Measurements from ENCODE around the gene LRRC72.
A peak's percentile ranks its signal among the peaks of the same experiment; 100 is the strongest.
"Not testable (repeated sequence)": the region's sequence is repeated elsewhere in the genome, so short reads cannot be mapped to it uniquely, and the experiment has no call there.

Gene LRRC72

GRCh38 chr7:16594676-16595075, 68.1 kb downstream of the LRRC72 start:
- DNase-seq (ENCODE audit: low read depth in 1 of 2, low spot score in 1 of 2): peak in 1 of 2 experiments; percentile 9
- in situ Hi-C loops (cut with HindIII; ENCODE audit: low pct_unique_long_range_greater_than_20kb, low sequenced_read_pairs): no loop called here
- no peak for TF ChIP-seq JUND (IDR thresholded peaks at IDR 0.05; ENCODE audit: low read depth)

- in situ Hi-C loops (cut with HindIII; ENCODE audit: low pct_unique_long_range_greater_than_20kb, low sequenced_read_pairs); DNase-seq (ENCODE audit: low read depth in 1 of 2, low spot score in 1 of 2): not testable (repeated sequence)
Measured at GRCh38 chr7:16595596-16595995, 69.0 kb downstream of the LRRC72 start.

- TF ChIP-seq JUND (IDR thresholded peaks at IDR 0.05; ENCODE audit: low read depth): no peak
- no peak for DNase-seq (ENCODE audit: low read depth in 1 of 2, low spot score in 1 of 2)
- in situ Hi-C loops (cut with HindIII; ENCODE audit: low pct_unique_long_range_greater_than_20kb, low sequenced_read_pairs): no loop called here
Measured at GRCh38 chr7:16598015-16598414, 71.4 kb downstream of the LRRC72 start.

- in situ Hi-C loops (cut with HindIII; ENCODE audit: low pct_unique_long_range_greater_than_20kb, low sequenced_read_pairs): no loop called here
- TF ChIP-seq JUND (IDR thresholded peaks at IDR 0.05; ENCODE audit: low read depth): no peak
- no peak for DNase-seq (ENCODE audit: low read depth in 1 of 2, low spot score in 1 of 2)
Measured at GRCh38 chr7:16599860-16600259, 73.2 kb downstream of the LRRC72 start.

GRCh38 chr7:16603633-16604032, 77.0 kb downstream of the LRRC72 start:
- no peak for DNase-seq (ENCODE audit: low read depth in 1 of 2, low spot score in 1 of 2)
- no peak for TF ChIP-seq JUND (IDR thresholded peaks at IDR 0.05; ENCODE audit: low read depth)
- in situ Hi-C loops (cut with HindIII; ENCODE audit: low pct_unique_long_range_greater_than_20kb, low sequenced_read_pairs): no loop called here

GRCh38 chr7:16604054-16604453, 77.4 kb downstream of the LRRC72 start:
- no peak for TF ChIP-seq JUND (IDR thresholded peaks at IDR 0.05; ENCODE audit: low read depth)
- peak in 1 of 2 experiments; percentile 24 for DNase-seq (ENCODE audit: low read depth in 1 of 2, low spot score in 1 of 2)
- in situ Hi-C loops (cut with HindIII; ENCODE audit: low pct_unique_long_range_greater_than_20kb, low sequenced_read_pairs): no loop called here

- DNase-seq (ENCODE audit: low read depth in 1 of 2, low spot score in 1 of 2): no peak
- in situ Hi-C loops (cut with HindIII; ENCODE audit: low pct_unique_long_range_greater_than_20kb, low sequenced_read_pairs): no loop called here
- TF ChIP-seq JUND (IDR thresholded peaks at IDR 0.05; ENCODE audit: low read depth): no peak
Measured at GRCh38 chr7:16606704-16607103, 80.1 kb downstream of the LRRC72 start.

GRCh38 chr7:16609842-16610450, 83.3 kb downstream of the LRRC72 start:
- in situ Hi-C loops (cut with HindIII; ENCODE audit: low pct_unique_long_range_greater_than_20kb, low sequenced_read_pairs): no loop called here

GRCh38 chr7:16611711-16612110, 85.1 kb downstream of the LRRC72 start:
- no peak for DNase-seq (ENCODE audit: low read depth in 1 of 2, low spot score in 1 of 2)
- in situ Hi-C loops (cut with HindIII; ENCODE audit: low pct_unique_long_range_greater_than_20kb, low sequenced_read_pairs): no loop called here
- TF ChIP-seq JUND (IDR thresholded peaks at IDR 0.05; ENCODE audit: low read depth): no peak

More at GRCh38 chr7:16609842-16610450, 83.3 kb downstream of the LRRC72 start:
- DNase-seq (ENCODE audit: low read depth in 1 of 2, low spot score in 1 of 2): no peak
- TF ChIP-seq JUND (IDR thresholded peaks at IDR 0.05; ENCODE audit: low read depth): no peak

- no peak for DNase-seq (ENCODE audit: low read depth in 1 of 2, low spot score in 1 of 2)
- no peak for TF ChIP-seq JUND (IDR thresholded peaks at IDR 0.05; ENCODE audit: low read depth)
- in situ Hi-C loops (cut with HindIII; ENCODE audit: low pct_unique_long_range_greater_than_20kb, low sequenced_read_pairs): no loop called here
Measured at GRCh38 chr7:16615228-16615627, 88.6 kb downstream of the LRRC72 start.

- in situ Hi-C loops (cut with HindIII; ENCODE audit: low pct_unique_long_range_greater_than_20kb, low sequenced_read_pairs): no loop called here
- no peak for DNase-seq (ENCODE audit: low read depth in 1 of 2, low spot score in 1 of 2)
- no peak for TF ChIP-seq JUND (IDR thresholded peaks at IDR 0.05; ENCODE audit: low read depth)
Measured at GRCh38 chr7:16616122-16616521, 89.5 kb downstream of the LRRC72 start.

- TF ChIP-seq JUND (IDR thresholded peaks at IDR 0.05; ENCODE audit: low read depth): no peak
- in situ Hi-C loops (cut with HindIII; ENCODE audit: low pct_unique_long_range_greater_than_20kb, low sequenced_read_pairs): no loop called here
- DNase-seq (ENCODE audit: low read depth in 1 of 2, low spot score in 1 of 2): no peak
Measured at GRCh38 chr7:16616542-16616941, 89.9 kb downstream of the LRRC72 start.

GRCh38 chr7:16619979-16620408, 93.4 kb downstream of the LRRC72 start:
- in situ Hi-C loops (cut with HindIII; ENCODE audit: low pct_unique_long_range_greater_than_20kb, low sequenced_read_pairs): no loop called here
- DNase-seq (ENCODE audit: low read depth in 1 of 2, low spot score in 1 of 2): no peak
- TF ChIP-seq JUND (IDR thresholded peaks at IDR 0.05; ENCODE audit: low read depth): no peak

GRCh38 chr7:16626388-16626787, 99.8 kb downstream of the LRRC72 start:
- in situ Hi-C loops (cut with HindIII; ENCODE audit: low pct_unique_long_range_greater_than_20kb, low sequenced_read_pairs): no loop called here
- TF ChIP-seq JUND (IDR thresholded peaks at IDR 0.05; ENCODE audit: low read depth): no peak
- no peak for DNase-seq (ENCODE audit: low read depth in 1 of 2, low spot score in 1 of 2)

Data from T47D (cell line).